Caco-2 (cell line): Measurements from ENCODE around the gene NEDD4L. TPM values are rescaled to one million over a fixed set of nuclear protein-coding genes. Genes with fewer than 3 reads are reported as not detected.
A peak's percentile ranks its signal among the peaks of the same experiment; 100 is the strongest.

ENCODE experiments used
- BruUV-seq: library from RNA; stranded (reverse); fragments of 400-500 nt; replicated peaks from 2 replicates; lab custom pipeline; 2021; lab: Mats Ljungman, UMichigan
- CTCF ChIA-PET: fragments of 300-600 bp; sonication (Branson Sonifier 250); formaldehyde crosslinking; loops from one replicate; lab custom pipeline; 2022; ENCODE audit warnings: antibody characterized with exemption; lab: Charles Lee
- POLR2A ChIA-PET: fragments of 300-600 bp; sonication (Branson Sonifier 250); formaldehyde crosslinking; loops from one replicate; lab custom pipeline; 2022; ENCODE audit warnings: antibody characterized with exemption; lab: Charles Lee
- DNase-seq, 2 experiments: peaks; one replicate each; pipeline versions ENCODE4 v3.0.0 to v3.0.0-alpha.2; 2020 to 2022
- H3K27me3 ChIP-seq: replicated peaks from 2 replicates; pipeline ENCODE4 v1.6.0; 2011; ENCODE audit warnings: low read length; ENCODE audit not compliant: control insufficient read depth, insufficient read depth
- H3K36me3 ChIP-seq: 2 replicates; pipeline ENCODE4 v1.5.1; 2011; ENCODE audit warnings: low read length; ENCODE audit not compliant: control insufficient read depth, insufficient read depth
- H3K4me1 ChIP-seq: fragments of 250-450 bp; sonication (Bioruptor Pico); 2 replicates; pipeline ENCODE4 v1.5.1; 2020; ENCODE audit warnings: mild to moderate bottlenecking
- H3K4me3 ChIP-seq: 2 replicates; pipeline ENCODE4 v1.5.1; 2011; ENCODE audit warnings: low read depth, mild to moderate bottlenecking, control low read depth, low read length
- H3K9me3 ChIP-seq: fragments of 250-450 bp; sonication (Bioruptor Pico); 2 replicates; pipeline ENCODE4 v1.5.1; 2020; ENCODE audit warnings: mild to moderate bottlenecking, moderate library complexity
- H3K27ac Mint-ChIP-seq: one replicate; pipeline ENCODE4 v1.8.0; 2022; ENCODE audit warnings: mixed read lengths; ENCODE audit not compliant: unreplicated experiment
- H3K27me3 Mint-ChIP-seq: one replicate; pipeline ENCODE4 v1.8.0; 2022; ENCODE audit warnings: mixed read lengths; ENCODE audit not compliant: insufficient read depth, unreplicated experiment
- H3K36me3 Mint-ChIP-seq: one replicate; pipeline ENCODE4 v1.8.0; 2022; ENCODE audit warnings: mild to moderate bottlenecking, mixed read lengths; ENCODE audit not compliant: insufficient read depth, unreplicated experiment
- H3K4me1 Mint-ChIP-seq: one replicate; pipeline ENCODE4 v1.8.0; 2022; ENCODE audit warnings: low read depth, mixed read lengths; ENCODE audit not compliant: unreplicated experiment
- H3K4me3 Mint-ChIP-seq: one replicate; pipeline ENCODE4 v1.8.0; 2022; ENCODE audit warnings: mild to moderate bottlenecking, moderate library complexity, mixed read lengths; ENCODE audit not compliant: unreplicated experiment
- H3K9me3 Mint-ChIP-seq: one replicate; pipeline ENCODE4 v1.8.0; 2022; ENCODE audit warnings: mixed read lengths; ENCODE audit not compliant: unreplicated experiment
- CTCF ChIP-seq, 2 experiments: fragments of 200-600 bp in 1 of 2; IDR thresholded peaks; 1 replicate in 1 of 2; 2 replicates in 1 of 2; pipeline versions ENCODE4 v1.5.1 to v1.8.0; 2011 to 2022; ENCODE audit warnings: antibody characterized with exemption in 1 of 2, control low read depth in 1 of 2, inconsistent platforms in 1 of 2, low read depth in 1 of 2, low read length in 1 of 2, mild to moderate bottlenecking in 1 of 2, moderate library complexity in 1 of 2; ENCODE audit not compliant: insufficient read depth in 1 of 2, severe bottlenecking in 1 of 2, unreplicated experiment in 1 of 2
- intact Hi-C: fragments of 100-400 bp; cut with micrococcal nuclease; formaldehyde crosslinking; loops from one replicate; pipeline ENCODE4 v1.10.0; 2022; ENCODE audit not compliant: unreplicated experiment
- total RNA-seq: library from RNA; stranded (reverse); gene quantifications from 2 replicates; pipeline ENCODE4 v1.2.3, GENCODE V29; 2022

NEDD4L gene
- total RNA-seq, 1 experiment from 2014 or later: 85.4 TPM

DNA sequence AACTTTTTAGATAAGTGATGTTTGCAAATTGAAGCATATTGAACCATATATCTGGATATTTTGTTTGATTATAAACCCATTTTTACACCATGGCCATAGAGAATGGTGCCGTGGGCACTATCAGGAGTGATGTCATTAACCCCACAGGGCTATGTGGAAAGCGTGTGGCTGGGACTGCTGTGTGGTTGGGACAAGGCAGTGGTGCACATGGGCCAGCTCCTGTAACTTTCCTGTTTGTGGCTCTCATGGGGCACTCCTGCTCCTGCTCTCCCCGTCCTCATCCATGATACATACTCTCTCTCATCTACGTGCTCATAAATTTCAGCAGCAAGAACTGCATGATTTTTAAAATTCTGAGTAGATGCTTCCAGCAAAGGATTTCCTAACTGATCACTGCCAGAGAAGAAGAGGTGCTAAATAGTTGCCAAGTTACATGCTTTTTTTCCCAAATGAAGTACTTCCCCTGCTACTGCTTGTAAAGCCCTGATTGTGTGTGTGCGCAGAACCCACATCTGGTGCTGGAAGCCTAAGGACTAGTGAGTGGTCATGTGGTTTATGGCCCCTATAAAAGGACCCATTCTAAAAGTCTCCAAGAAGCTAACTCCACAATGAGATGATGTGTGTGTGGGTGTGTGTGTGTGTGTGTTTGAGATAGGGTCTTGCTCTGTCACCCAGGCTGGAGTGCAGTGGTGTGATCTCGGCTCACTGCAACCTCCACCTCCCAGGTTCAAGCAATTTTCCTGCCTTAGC, 240.8 kb downstream of the NEDD4L start:
- ChIA-PET POLR2A (no interaction called here), CTCF (interaction anchor here (1.0 kb wide), 1 partner anchor 37 kb away, joined by 4 read pairs; no protein-coding TSS in a partner anchor)
- TF ChIP-seq CTCF (IDR thresholded peaks at IDR 0.05; ENCODE audit: insufficient read depth in 1 of 2, low read depth in 1 of 2, low read length in 1 of 2, severe bottlenecking in 1 of 2, unreplicated experiment in 1 of 2): no peak
- H3K27ac Mint-ChIP-seq: no peak overlapping the region
- H3K36me3 Mint-ChIP-seq: peaks cover 11% of the 10 kb centered on the region
- no peaks in the 10 kb centered on the region for H3K27me3 Mint-ChIP-seq
- Histone ChIP-seq H3K9me3 (no peaks in the 10 kb centered on the region), H3K27me3 (no peaks in the 10 kb centered on the region), H3K36me3 (no peaks in the 10 kb centered on the region), H3K4me1 (peaks cover 34% of the 10 kb centered on the region), H3K4me3 (no peak overlapping the region)
- no peaks in the 10 kb centered on the region for H3K9me3 Mint-ChIP-seq
- no peak for DNase-seq
- intact Hi-C loops: loop anchor here (1.0 kb wide), 1 partner anchor 50 kb away; no protein-coding TSS in a partner anchor
- H3K4me1 Mint-ChIP-seq: peaks cover 15% of the 10 kb centered on the region
- H3K4me3 Mint-ChIP-seq: no peak overlapping the region
- no TSS peak for BruUV-seq

DNA sequence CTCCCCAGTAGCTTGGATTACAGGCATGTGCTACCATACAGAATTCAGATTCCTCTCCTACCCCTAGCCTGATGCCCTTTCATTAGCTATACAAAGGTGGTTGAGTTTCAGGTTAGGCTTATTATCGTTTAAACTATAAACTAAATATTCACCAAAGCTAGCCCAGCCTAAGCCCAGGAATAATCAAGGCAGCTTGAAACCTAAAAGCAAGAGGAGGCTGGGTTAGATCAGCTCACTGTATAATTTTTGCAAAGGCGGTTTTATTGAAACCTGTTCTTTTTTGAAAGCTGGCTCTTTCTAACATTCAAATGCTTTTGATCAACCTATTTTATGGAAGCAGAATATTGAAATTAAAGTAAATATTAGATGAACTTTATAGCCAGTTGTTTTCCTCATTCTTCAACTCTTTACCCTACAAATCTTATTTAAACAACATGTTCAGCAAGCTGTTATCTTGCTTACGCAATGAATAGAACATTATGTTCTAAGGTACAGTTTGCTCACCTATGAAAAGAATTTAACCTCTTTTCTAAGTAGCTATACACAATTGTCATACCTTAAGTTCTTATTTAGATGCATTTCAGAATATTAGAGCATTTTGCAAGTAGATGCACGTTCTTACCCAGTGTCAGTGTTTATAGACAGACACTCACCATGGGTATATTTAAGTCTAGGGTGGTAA, 241.6 kb downstream of the NEDD4L start:
- DNase-seq: no peak
- no peaks in the 10 kb centered on the region for H3K9me3 Mint-ChIP-seq
- intact Hi-C loops: loop anchor here (1.0 kb wide), 1 partner anchor 50 kb away; no protein-coding TSS in a partner anchor
- no TSS peak for BruUV-seq
- no peak overlapping the region for H3K27ac Mint-ChIP-seq
- no peaks in the 10 kb centered on the region for H3K9me3 ChIP-seq
- H3K4me3 ChIP-seq: no peak overlapping the region
- H3K4me1 ChIP-seq: peaks cover 35% of the 10 kb centered on the region
- no peak overlapping the region for H3K4me3 Mint-ChIP-seq
- TF ChIP-seq CTCF (IDR thresholded peaks at IDR 0.05; ENCODE audit: insufficient read depth in 1 of 2, low read depth in 1 of 2, low read length in 1 of 2, severe bottlenecking in 1 of 2, unreplicated experiment in 1 of 2): no peak
- peaks cover 11% of the 10 kb centered on the region for H3K36me3 Mint-ChIP-seq
- H3K36me3 ChIP-seq: no peaks in the 10 kb centered on the region
- CTCF ChIA-PET: interaction anchor here (1.0 kb wide), 1 partner anchor 36 kb away, joined by 4 read pairs; no protein-coding TSS in a partner anchor
- peaks cover 15% of the 10 kb centered on the region for H3K4me1 Mint-ChIP-seq
- POLR2A ChIA-PET: interaction anchor here (0.6 kb wide), 1 partner anchor 12 kb away, joined by 3 read pairs; no protein-coding TSS in a partner anchor
- H3K27me3 ChIP-seq: no peaks in the 10 kb centered on the region
- no peaks in the 10 kb centered on the region for H3K27me3 Mint-ChIP-seq

- Histone ChIP-seq H3K36me3 (no peaks in the 10 kb centered on the region), H3K9me3 (no peaks in the 10 kb centered on the region), H3K27me3 (no peaks in the 10 kb centered on the region), H3K4me3 (no peak overlapping the region), H3K4me1 (peaks cover 35% of the 10 kb centered on the region)
- Mint-ChIP-seq H3K27ac (peak overlapping the region; percentile 67), H3K4me3 (peak overlapping the region; percentile 62), H3K4me1 (peaks cover 15% of the 10 kb centered on the region), H3K36me3 (peaks cover 11% of the 10 kb centered on the region), H3K9me3 (no peaks in the 10 kb centered on the region), H3K27me3 (no peaks in the 10 kb centered on the region)
- no peak for DNase-seq
- CTCF ChIA-PET: interaction anchor here (0.5 to 0.7 kb wide), 2 partner anchors 27 to 220 kb away, joined by 5 to 13 read pairs; no protein-coding TSS in a partner anchor
- no TSS peak for BruUV-seq
- POLR2A ChIA-PET: no interaction called here
- intact Hi-C loops: no loop called here
- TF ChIP-seq CTCF (IDR thresholded peaks at IDR 0.05; ENCODE audit: insufficient read depth in 1 of 2, low read depth in 1 of 2, low read length in 1 of 2, severe bottlenecking in 1 of 2, unreplicated experiment in 1 of 2): no peak
Measured at GRCh38 chr18:58286632-58287352, 242.8 kb downstream of the NEDD4L start.
